ENCODE measurements around the gene POMC.

POMC gene

DNA sequence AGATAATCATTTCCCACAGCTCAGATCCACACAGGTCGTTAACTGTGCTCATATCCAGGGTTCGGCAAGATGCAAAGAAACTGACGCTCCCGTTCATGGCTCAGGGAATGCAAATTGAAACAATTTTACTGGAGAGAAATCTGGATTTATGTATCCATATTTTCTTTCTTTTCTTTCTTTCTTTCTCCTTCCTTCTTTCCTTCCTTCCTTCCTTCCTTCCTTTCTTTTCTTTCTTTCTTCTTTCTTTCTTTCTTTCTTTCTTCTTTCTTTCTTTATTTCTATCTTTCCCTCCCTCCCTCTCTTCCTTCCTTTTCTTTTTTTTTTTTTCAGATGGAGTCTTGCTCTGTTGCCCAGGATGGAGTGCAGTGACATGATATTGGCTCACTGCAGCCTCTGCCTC lies 20.0 kb upstream of the POMC start:
- H3K79me1 ChIP-seq (ENCODE audit: low read depth, low read length): no peaks in the 10 kb centered on the region
- H3K9ac ChIP-seq (ENCODE audit: low read depth, low read length, poor library complexity): no peak overlapping the region
- no peak overlapping the region for H2BK5ac ChIP-seq (ENCODE audit: low read length)
- no peak overlapping the region for H3K27ac ChIP-seq (replicated peaks; ENCODE audit: low read length)
- H4K8ac ChIP-seq (ENCODE audit: low read depth, low read length): no peak overlapping the region
- WGBS, 2 donors (ENCODE audit: extremely low coverage in 2 of 2, insufficient read length in 2 of 2, insufficient replicate concordance in 1 of 2): no CpG with 5 or more reads among the region's 4 CpGs
- H3K36me3 ChIP-seq (replicated peaks in 1 of 2; ENCODE audit: control insufficient read depth in 2 of 2, insufficient read depth in 2 of 2, low read length in 2 of 2): no peaks in the 10 kb centered on the region
- H2BK120ac ChIP-seq (ENCODE audit: low read depth, low read length): no peak overlapping the region
- no peak overlapping the region for H2BK12ac ChIP-seq (ENCODE audit: low read length)
- H4K91ac ChIP-seq (ENCODE audit: low read depth, low read length, poor library complexity): no peak overlapping the region
- no peak overlapping the region for H2BK15ac ChIP-seq (ENCODE audit: low read length)
- DNase-seq (ENCODE audit: low spot score): no peak
- no peak overlapping the region for H3K4me2 ChIP-seq (ENCODE audit: insufficient read depth, low read length, poor library complexity, severe bottlenecking)
- peaks cover 11 to 13% of the 10 kb centered on the region in 2 donors for H3K4me1 ChIP-seq (ENCODE audit: control insufficient read depth in 2 of 2, insufficient read depth in 1 of 2, low read depth in 1 of 2, low read length in 2 of 2)
- no peak overlapping the region for H3K14ac ChIP-seq (ENCODE audit: low read length)
- no peak overlapping the region for H2AK5ac ChIP-seq (ENCODE audit: low read depth, low read length)
- H3K4me3 ChIP-seq (ENCODE audit: low read length in 2 of 2): no peak overlapping the region
- no peak overlapping the region for H3K23ac ChIP-seq (ENCODE audit: low read depth, low read length, poor library complexity)
- no peak overlapping the region for H3K4ac ChIP-seq (ENCODE audit: low read length)
- H3K9me3 ChIP-seq (replicated peaks in 1 of 2; ENCODE audit: control insufficient read depth in 2 of 2, insufficient read depth in 1 of 2, low read depth in 1 of 2, low read length in 2 of 2): no peaks in the 10 kb centered on the region
- H3K27me3 ChIP-seq (ENCODE audit: control insufficient read depth in 3 of 3, insufficient read depth in 3 of 3, low read depth in 1 of 3, low read length in 3 of 3): peaks cover 0 to 64% (median 0%) of the 10 kb centered on the region in 3 experiments
- peak overlapping the region; percentile 15 for H3K18ac ChIP-seq (ENCODE audit: low read length)
- no peak overlapping the region for H2AFZ ChIP-seq (ENCODE audit: low read length)

DNA sequence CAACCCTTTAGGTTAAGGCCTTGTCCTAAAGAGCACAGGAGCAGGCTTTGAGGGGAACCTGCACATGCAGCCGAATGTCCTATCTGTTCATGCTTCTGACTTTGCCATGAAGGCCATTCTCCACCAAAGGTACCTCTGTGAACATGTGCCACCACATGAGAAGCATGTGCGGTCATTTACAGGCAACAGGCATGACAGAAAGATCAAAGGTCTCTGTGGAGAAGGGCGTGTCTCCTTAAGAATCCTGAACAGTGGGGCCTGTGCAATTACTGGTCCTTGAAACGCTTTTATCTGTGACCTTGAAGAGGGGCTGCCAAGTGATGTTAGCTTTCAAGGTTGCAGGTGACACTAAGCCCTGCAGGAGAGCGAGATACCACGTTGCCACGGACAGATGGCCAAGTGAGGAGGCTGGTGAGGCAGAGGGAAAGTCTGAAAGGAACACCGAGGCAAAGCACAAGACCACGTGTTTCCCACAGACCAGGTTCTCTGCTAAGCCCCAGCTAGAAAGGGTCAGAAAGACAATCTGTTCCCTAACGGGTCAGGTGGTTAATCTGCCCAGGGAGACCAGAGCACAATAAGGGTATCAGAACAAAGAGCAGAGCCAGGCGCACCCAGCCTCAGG lies 19.5 kb upstream of the POMC start:
- no peak for DNase-seq (ENCODE audit: low spot score)
- no peak overlapping the region for H3K14ac ChIP-seq (ENCODE audit: low read length)
- peak overlapping the region; percentile 6 for H2BK15ac ChIP-seq (ENCODE audit: low read length)
- no peak overlapping the region for H4K91ac ChIP-seq (ENCODE audit: low read depth, low read length, poor library complexity)
- H2AK5ac ChIP-seq (ENCODE audit: low read depth, low read length): no peak overlapping the region
- H4K8ac ChIP-seq (ENCODE audit: low read depth, low read length): no peak overlapping the region
- peak overlapping the region; percentile 3 for H3K27ac ChIP-seq (replicated peaks; ENCODE audit: low read length)
- no peak overlapping the region for H2BK12ac ChIP-seq (ENCODE audit: low read length)
- H3K18ac ChIP-seq (ENCODE audit: low read length): no peak overlapping the region
- H3K9ac ChIP-seq (ENCODE audit: low read depth, low read length, poor library complexity): no peak overlapping the region
- no peak overlapping the region for H3K4me3 ChIP-seq (ENCODE audit: low read length in 2 of 2)
- H3K79me1 ChIP-seq (ENCODE audit: low read depth, low read length): no peaks in the 10 kb centered on the region
- no peak overlapping the region for H2BK120ac ChIP-seq (ENCODE audit: low read depth, low read length)
- H3K9me3 ChIP-seq (replicated peaks in 1 of 2; ENCODE audit: control insufficient read depth in 2 of 2, insufficient read depth in 1 of 2, low read depth in 1 of 2, low read length in 2 of 2): no peaks in the 10 kb centered on the region
- H2BK5ac ChIP-seq (ENCODE audit: low read length): no peak overlapping the region
- no peak overlapping the region for H3K23ac ChIP-seq (ENCODE audit: low read depth, low read length, poor library complexity)
- peaks cover 11 to 13% of the 10 kb centered on the region in 2 donors for H3K4me1 ChIP-seq (ENCODE audit: control insufficient read depth in 2 of 2, insufficient read depth in 1 of 2, low read depth in 1 of 2, low read length in 2 of 2)
- no peak overlapping the region for H2AFZ ChIP-seq (ENCODE audit: low read length)
- WGBS, 2 donors (ENCODE audit: extremely low coverage in 2 of 2, insufficient read length in 2 of 2, insufficient replicate concordance in 1 of 2): no CpG with 5 or more reads among the region's 11 CpGs
- H3K4ac ChIP-seq (ENCODE audit: low read length): no peak overlapping the region
- H3K36me3 ChIP-seq (replicated peaks in 1 of 2; ENCODE audit: control insufficient read depth in 2 of 2, insufficient read depth in 2 of 2, low read length in 2 of 2): no peaks in the 10 kb centered on the region
- H3K27me3 ChIP-seq (ENCODE audit: control insufficient read depth in 3 of 3, insufficient read depth in 3 of 3, low read depth in 1 of 3, low read length in 3 of 3): peaks cover 0 to 64% (median 0%) of the 10 kb centered on the region in 3 experiments
- H3K4me2 ChIP-seq (ENCODE audit: insufficient read depth, low read length, poor library complexity, severe bottlenecking): no peak overlapping the region

DNA sequence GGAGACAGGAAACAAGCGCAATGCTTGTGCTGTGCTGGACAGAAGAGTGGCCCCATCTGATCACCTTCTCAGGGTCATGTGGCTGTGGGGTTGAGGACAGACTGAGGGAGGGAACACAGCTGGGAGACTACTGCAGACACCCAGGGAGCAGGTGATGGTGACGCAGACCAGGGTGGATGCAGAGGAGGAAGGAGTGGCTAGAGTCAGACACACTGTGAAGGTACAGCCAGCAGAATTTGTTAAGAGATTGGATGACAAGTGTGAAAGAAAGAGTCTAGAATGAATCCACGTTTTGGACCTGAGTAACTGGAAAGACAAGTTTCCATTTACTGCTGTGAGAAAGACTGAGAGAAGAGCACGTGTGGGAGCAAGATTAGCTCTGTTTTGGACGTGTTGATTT lies 15.9 kb upstream of the POMC start:
- H3K9me3 ChIP-seq (replicated peaks in 1 of 2; ENCODE audit: control insufficient read depth in 2 of 2, insufficient read depth in 1 of 2, low read depth in 1 of 2, low read length in 2 of 2): peaks cover 0 to 4% of the 10 kb centered on the region in 2 donors
- peaks cover 0 to 49% (median 0%) of the 10 kb centered on the region in 3 experiments for H3K27me3 ChIP-seq (ENCODE audit: control insufficient read depth in 3 of 3, insufficient read depth in 3 of 3, low read depth in 1 of 3, low read length in 3 of 3)
- peak overlapping the region in 1 of 2 donors; percentile 5 for H3K4me3 ChIP-seq (ENCODE audit: low read length in 2 of 2)
- no peak overlapping the region for H2BK12ac ChIP-seq (ENCODE audit: low read length)
- H3K27ac ChIP-seq (replicated peaks; ENCODE audit: low read length): no peak overlapping the region
- H3K4me2 ChIP-seq (ENCODE audit: insufficient read depth, low read length, poor library complexity, severe bottlenecking): no peak overlapping the region
- H3K4ac ChIP-seq (ENCODE audit: low read length): no peak overlapping the region
- DNase-seq (ENCODE audit: low spot score): no peak
- no peak overlapping the region for H3K23ac ChIP-seq (ENCODE audit: low read depth, low read length, poor library complexity)
- no peak overlapping the region for H2BK15ac ChIP-seq (ENCODE audit: low read length)
- H3K18ac ChIP-seq (ENCODE audit: low read length): peak overlapping the region; percentile 54
- no peaks in the 10 kb centered on the region for H3K79me1 ChIP-seq (ENCODE audit: low read depth, low read length)
- H2BK120ac ChIP-seq (ENCODE audit: low read depth, low read length): no peak overlapping the region
- H3K14ac ChIP-seq (ENCODE audit: low read length): no peak overlapping the region
- H2BK5ac ChIP-seq (ENCODE audit: low read length): no peak overlapping the region
- no peak overlapping the region for H2AFZ ChIP-seq (ENCODE audit: low read length)
- WGBS, 2 donors (ENCODE audit: extremely low coverage in 2 of 2, insufficient read length in 2 of 2, insufficient replicate concordance in 1 of 2): no CpG with 5 or more reads among the region's 5 CpGs
- H2AK5ac ChIP-seq (ENCODE audit: low read depth, low read length): no peak overlapping the region
- no peak overlapping the region for H4K91ac ChIP-seq (ENCODE audit: low read depth, low read length, poor library complexity)
- peaks cover 0 to 8% of the 10 kb centered on the region in 2 donors for H3K4me1 ChIP-seq (ENCODE audit: control insufficient read depth in 2 of 2, insufficient read depth in 1 of 2, low read depth in 1 of 2, low read length in 2 of 2)
- H3K9ac ChIP-seq (ENCODE audit: low read depth, low read length, poor library complexity): no peak overlapping the region
- peak overlapping the region; percentile 21 for H4K8ac ChIP-seq (ENCODE audit: low read depth, low read length)
- no peaks in the 10 kb centered on the region for H3K36me3 ChIP-seq (replicated peaks in 1 of 2; ENCODE audit: control insufficient read depth in 2 of 2, insufficient read depth in 2 of 2, low read length in 2 of 2)

DNA sequence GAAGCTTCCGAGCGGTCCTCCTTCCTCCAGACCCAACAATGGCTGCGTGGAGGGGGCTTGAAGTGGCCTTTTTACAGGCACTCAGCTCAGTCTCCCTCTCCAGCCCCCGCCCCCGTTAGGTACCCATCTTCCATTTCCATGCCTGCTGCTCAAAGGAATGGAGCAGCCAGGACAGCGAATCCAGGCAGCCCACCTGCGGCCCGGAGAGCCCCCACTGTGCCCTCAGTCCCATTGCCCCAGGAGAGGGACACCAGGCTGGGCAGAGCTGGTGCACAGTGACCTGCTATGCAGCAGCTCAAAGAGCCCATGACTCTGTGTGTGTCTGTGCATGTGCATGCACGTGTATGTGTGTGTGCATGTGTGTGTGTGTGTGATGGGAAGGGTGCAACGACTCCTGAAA lies 10.6 kb upstream of the POMC start:
- DNase-seq (ENCODE audit: low spot score): no peak
- peak overlapping the region; percentile 88 for H2BK15ac ChIP-seq (ENCODE audit: low read length)
- H3K4me3 ChIP-seq (ENCODE audit: low read length in 2 of 2): peak overlapping the region in 1 of 2 donors; percentile 60
- H3K27me3 ChIP-seq (ENCODE audit: control insufficient read depth in 3 of 3, insufficient read depth in 3 of 3, low read depth in 1 of 3, low read length in 3 of 3): peaks cover 0 to 52% (median 0%) of the 10 kb centered on the region in 3 experiments
- peak overlapping the region; percentile 91 for H3K14ac ChIP-seq (ENCODE audit: low read length)
- H3K18ac ChIP-seq (ENCODE audit: low read length): peak overlapping the region; percentile 89
- peak overlapping the region; percentile 17 for H3K9ac ChIP-seq (ENCODE audit: low read depth, low read length, poor library complexity)
- peaks cover 19 to 22% of the 10 kb centered on the region in 2 donors for H3K4me1 ChIP-seq (ENCODE audit: control insufficient read depth in 2 of 2, insufficient read depth in 1 of 2, low read depth in 1 of 2, low read length in 2 of 2)
- WGBS, 2 donors (ENCODE audit: extremely low coverage in 2 of 2, insufficient read length in 2 of 2, insufficient replicate concordance in 1 of 2): no CpG with 5 or more reads among the region's 10 CpGs
- H2BK12ac ChIP-seq (ENCODE audit: low read length): peak overlapping the region; percentile 76
- no peak overlapping the region for H2BK5ac ChIP-seq (ENCODE audit: low read length)
- peaks cover 0 to 4% of the 10 kb centered on the region in 2 donors for H3K9me3 ChIP-seq (replicated peaks in 1 of 2; ENCODE audit: control insufficient read depth in 2 of 2, insufficient read depth in 1 of 2, low read depth in 1 of 2, low read length in 2 of 2)
- no peak overlapping the region for H2AFZ ChIP-seq (ENCODE audit: low read length)
- H3K79me1 ChIP-seq (ENCODE audit: low read depth, low read length): no peaks in the 10 kb centered on the region
- no peaks in the 10 kb centered on the region for H3K36me3 ChIP-seq (replicated peaks in 1 of 2; ENCODE audit: control insufficient read depth in 2 of 2, insufficient read depth in 2 of 2, low read length in 2 of 2)
- H4K91ac ChIP-seq (ENCODE audit: low read depth, low read length, poor library complexity): no peak overlapping the region
- peak overlapping the region; percentile 4 for H3K27ac ChIP-seq (replicated peaks; ENCODE audit: low read length)
- peak overlapping the region; percentile 90 for H2AK5ac ChIP-seq (ENCODE audit: low read depth, low read length)
- H2BK120ac ChIP-seq (ENCODE audit: low read depth, low read length): peak overlapping the region; percentile 48
- H3K23ac ChIP-seq (ENCODE audit: low read depth, low read length, poor library complexity): peak overlapping the region; percentile 18
- H3K4ac ChIP-seq (ENCODE audit: low read length): no peak overlapping the region
- H4K8ac ChIP-seq (ENCODE audit: low read depth, low read length): no peak overlapping the region
- H3K4me2 ChIP-seq (ENCODE audit: insufficient read depth, low read length, poor library complexity, severe bottlenecking): no peak overlapping the region

Data from neuronal stem cell (in vitro differentiated cells).